ENCODE data around the gene TMEM204.

GRCh38 chr16:1561266-1561665 is 27.8 kb downstream of the TMEM204 start:
- no peak for TF ChIP-seq YY1 (IDR thresholded peaks at IDR 0.05; ENCODE audit: low read depth)
- TF ChIP-seq REST (IDR thresholded peaks at IDR 0.05; ENCODE audit: low read depth) = no peak
- no peak for TF ChIP-seq EP300 (IDR thresholded peaks at IDR 0.05; ENCODE audit: borderline replicate concordance)
- no peak for TF ChIP-seq TCF12 (IDR thresholded peaks at IDR 0.05; ENCODE audit: low read depth)
- no peak for TF ChIP-seq TEAD4 (IDR thresholded peaks at IDR 0.05)
- no peak for TF ChIP-seq MAX (IDR thresholded peaks at IDR 0.05)
- TF ChIP-seq ZBTB7A (IDR thresholded peaks at IDR 0.05; ENCODE audit: low read depth) = no peak

Data from Ishikawa (cell line).